HG02943 (cell line): ENCODE measurements around the gene KCNE1.

ENCODE experiments used
- ATAC-seq: cut with Tn5 transposase; IDR thresholded peaks from one replicate; pipeline ENCODE4 v1.9.1; 2021; ENCODE audit warnings: mild to moderate bottlenecking, low read depth, moderate library complexity; ENCODE audit not compliant: unreplicated experiment

Gene KCNE1

GRCh38 chr21:34536820-34537219 is 24.8 kb upstream of the KCNE1 start:
- no peak for ATAC-seq

GRCh38 chr21:34536311-34536710 is 24.3 kb upstream of the KCNE1 start:
- ATAC-seq = no peak

- no peak for ATAC-seq
These were observed 23.9 kb upstream of the KCNE1 start for GRCh38 chr21:34535886-34536285.

GRCh38 chr21:34534522-34534921 is 22.5 kb upstream of the KCNE1 start:
- ATAC-seq = no peak

- no peak for ATAC-seq
These were observed 21.9 kb upstream of the KCNE1 start for GRCh38 chr21:34533938-34534337.

GRCh38 chr21:34531399-34531798 is 19.4 kb upstream of the KCNE1 start:
- ATAC-seq = no peak

GRCh38 chr21:34530261-34530660 is 18.3 kb upstream of the KCNE1 start:
- no peak for ATAC-seq

- no peak for ATAC-seq
These were observed 16.1 kb upstream of the KCNE1 start for GRCh38 chr21:34528131-34528561.

- no peak for ATAC-seq
These were observed 14.7 kb upstream of the KCNE1 start for GRCh38 chr21:34526618-34527290.

GRCh38 chr21:34526241-34526617 is 14.2 kb upstream of the KCNE1 start:
- no peak for ATAC-seq

- no peak for ATAC-seq
These were observed 12.9 kb upstream of the KCNE1 start for GRCh38 chr21:34524646-34525601.

- no peak for ATAC-seq
These were observed 11.1 kb upstream of the KCNE1 start for GRCh38 chr21:34523019-34523555.

- ATAC-seq = no peak
These were observed 10.3 kb upstream of the KCNE1 start for GRCh38 chr21:34522284-34522683.

GRCh38 chr21:34521561-34521960 is 9.6 kb upstream of the KCNE1 start:
- no peak for ATAC-seq

- no peak for ATAC-seq
These were observed 8.9 kb upstream of the KCNE1 start for GRCh38 chr21:34520764-34521508.

GRCh38 chr21:34520281-34520680 is 8.3 kb upstream of the KCNE1 start:
- no peak for ATAC-seq

- ATAC-seq = no peak
These were observed 7.7 kb upstream of the KCNE1 start for GRCh38 chr21:34519694-34520093.

GRCh38 chr21:34519016-34519415 is 7.0 kb upstream of the KCNE1 start:
- ATAC-seq = no peak

GRCh38 chr21:34518301-34518700 is 6.3 kb upstream of the KCNE1 start:
- no peak for ATAC-seq

GRCh38 chr21:34517491-34518245 is 5.7 kb upstream of the KCNE1 start:
- ATAC-seq = no peak
